ENCODE measurements around the gene HOXA7.

HOXA7 gene

DNA sequence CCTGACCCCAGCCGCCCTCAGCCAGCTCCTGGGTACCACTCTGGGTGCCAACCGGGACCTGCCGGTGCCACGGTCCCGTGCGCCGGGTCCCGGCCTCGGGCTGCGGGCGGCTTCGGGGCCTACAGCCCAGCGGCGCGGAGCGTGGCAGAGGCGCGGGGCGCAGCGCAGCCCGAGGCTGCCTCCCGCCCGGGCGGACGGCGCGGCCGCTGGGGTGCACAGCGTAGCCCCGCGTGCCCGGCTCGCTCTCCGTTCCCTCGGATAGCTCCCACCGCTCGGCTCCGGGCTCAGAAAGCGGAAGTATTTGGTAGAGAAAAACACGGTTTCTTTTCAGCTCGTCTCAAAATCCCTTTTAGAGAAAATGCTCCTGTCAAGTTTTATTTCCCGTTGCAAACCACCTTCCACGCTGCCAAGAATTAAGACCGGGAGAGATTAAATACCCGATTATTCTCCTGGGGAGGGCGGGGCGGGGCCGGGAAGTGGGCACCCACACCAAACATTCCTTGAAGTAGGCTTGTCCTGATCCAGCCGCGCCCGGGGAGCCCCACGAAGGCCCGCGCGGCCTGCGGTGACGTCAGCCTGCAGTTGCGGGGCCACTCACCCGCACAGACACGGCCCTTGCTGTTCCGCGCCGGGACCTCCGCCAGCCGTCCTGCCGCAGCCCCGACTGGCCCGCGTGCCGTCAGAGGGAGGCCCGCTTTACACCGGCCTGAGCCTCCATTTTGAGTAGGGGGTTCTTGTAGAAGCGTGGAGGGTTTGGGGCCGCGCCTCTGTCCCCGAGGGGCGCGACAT is 36.3 kb upstream of the HOXA7 start:
- Histone ChIP-seq H3K4me3 (ENCODE audit: insufficient read depth, low read depth, low read length, poor library complexity, severe bottlenecking) (peak overlapping the region; percentile 25), H3K36me3 (ENCODE audit: control insufficient read depth, insufficient read depth, low read length) (no peaks in the 10 kb centered on the region), H3K27me3 (replicated peaks; ENCODE audit: control insufficient read depth, insufficient read depth, low read length, poor library complexity, severe bottlenecking) (peaks cover 84% of the 10 kb centered on the region), H3K4me1 (ENCODE audit: control insufficient read depth, insufficient read depth, low read length, poor library complexity, severe bottlenecking) (peaks cover 35% of the 10 kb centered on the region), H3K9me3 (ENCODE audit: control insufficient read depth, low read length) (no peaks in the 10 kb centered on the region), H3K27ac (ENCODE audit: insufficient read depth, low read length, poor library complexity, severe bottlenecking) (no peak overlapping the region)
- DNase-seq, result no peak

DNA sequence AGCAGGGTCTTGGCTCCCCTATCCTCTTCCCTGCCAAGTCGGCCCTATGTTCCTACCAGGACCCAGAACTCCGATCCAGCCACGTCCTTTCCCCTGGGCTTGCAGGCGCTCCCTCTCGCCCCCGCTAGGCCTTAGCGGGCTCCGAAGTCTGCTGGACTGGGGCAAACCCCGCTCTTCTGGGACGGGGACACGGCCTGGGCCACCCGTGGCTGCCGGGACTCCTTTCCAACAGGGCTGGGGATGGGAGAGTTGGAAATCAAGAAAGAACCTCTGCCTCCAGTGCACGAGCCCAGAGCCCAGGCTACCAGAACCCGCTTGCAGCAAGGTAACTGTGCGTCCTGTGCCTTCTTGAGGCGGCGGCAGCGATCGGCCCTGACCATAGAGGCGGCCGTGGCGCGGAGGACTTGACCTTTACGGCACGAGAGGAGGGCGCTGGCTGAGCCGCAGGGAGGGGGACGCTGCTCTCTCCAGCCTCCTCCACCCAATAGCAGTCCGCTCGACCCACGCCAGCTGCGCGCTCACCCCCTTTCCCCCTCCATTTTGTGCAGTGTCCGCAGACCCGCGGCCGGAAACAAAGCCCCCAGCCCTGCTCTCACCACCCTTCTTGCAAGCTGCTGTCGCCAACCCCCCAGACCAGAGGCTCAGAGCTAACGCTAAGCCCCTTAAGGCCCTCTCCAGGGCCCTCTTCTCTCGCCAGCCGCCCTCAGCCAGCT is 35.5 kb upstream of the HOXA7 start:
- no peak for DNase-seq
- Histone ChIP-seq H3K4me3 (ENCODE audit: insufficient read depth, low read depth, low read length, poor library complexity, severe bottlenecking) (peak overlapping the region; percentile 25), H3K4me1 (ENCODE audit: control insufficient read depth, insufficient read depth, low read length, poor library complexity, severe bottlenecking) (peaks cover 41% of the 10 kb centered on the region), H3K9me3 (ENCODE audit: control insufficient read depth, low read length) (no peaks in the 10 kb centered on the region), H3K27ac (ENCODE audit: insufficient read depth, low read length, poor library complexity, severe bottlenecking) (no peak overlapping the region), H3K36me3 (ENCODE audit: control insufficient read depth, insufficient read depth, low read length) (no peaks in the 10 kb centered on the region), H3K27me3 (replicated peaks; ENCODE audit: control insufficient read depth, insufficient read depth, low read length, poor library complexity, severe bottlenecking) (peaks cover 84% of the 10 kb centered on the region)

GRCh38 chr7:27191161-27191731 is 34.8 kb upstream of the HOXA7 start:
- Histone ChIP-seq H3K4me3 (ENCODE audit: insufficient read depth, low read depth, low read length, poor library complexity, severe bottlenecking) (no peak overlapping the region), H3K27me3 (replicated peaks; ENCODE audit: control insufficient read depth, insufficient read depth, low read length, poor library complexity, severe bottlenecking) (peaks cover 84% of the 10 kb centered on the region), H3K27ac (ENCODE audit: insufficient read depth, low read length, poor library complexity, severe bottlenecking) (no peak overlapping the region), H3K36me3 (ENCODE audit: control insufficient read depth, insufficient read depth, low read length) (no peaks in the 10 kb centered on the region), H3K4me1 (ENCODE audit: control insufficient read depth, insufficient read depth, low read length, poor library complexity, severe bottlenecking) (peaks cover 42% of the 10 kb centered on the region), H3K9me3 (ENCODE audit: control insufficient read depth, low read length) (no peaks in the 10 kb centered on the region)
- no peak for DNase-seq

DNA sequence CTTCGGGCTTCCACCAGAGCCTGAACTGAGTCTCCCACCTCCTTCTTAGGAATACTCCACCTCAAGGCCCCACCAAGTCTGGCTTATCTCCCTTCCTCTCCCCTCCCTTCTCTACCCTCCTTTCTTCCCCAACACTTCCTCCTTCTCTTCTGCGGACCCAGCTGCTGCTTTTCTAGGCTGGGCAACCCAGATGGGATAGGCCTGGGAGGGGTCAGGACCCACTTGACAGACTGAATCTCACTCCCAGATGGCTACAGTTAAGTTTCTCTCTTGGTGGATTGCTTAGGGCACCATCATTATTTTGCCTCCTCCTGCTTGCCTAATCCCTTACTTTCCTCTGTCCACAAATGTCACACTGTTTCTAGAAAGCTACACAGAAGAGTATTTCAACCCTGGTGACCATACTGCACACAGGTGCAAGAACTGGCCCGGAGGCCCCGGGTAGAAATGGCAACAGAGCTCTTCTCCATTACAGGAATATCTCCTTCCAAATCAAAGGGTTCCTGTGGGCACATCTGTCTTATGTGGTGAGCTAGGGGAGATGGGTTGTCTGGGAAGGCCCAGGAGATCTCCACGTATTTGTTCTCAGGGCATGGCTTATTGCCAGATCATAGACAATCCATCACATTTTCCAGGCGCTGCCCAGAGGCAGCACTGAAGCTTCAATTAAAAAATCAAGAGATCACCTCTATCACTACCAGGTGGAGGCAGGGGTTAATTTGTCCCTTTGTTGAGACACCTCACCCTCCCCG is 33.7 kb upstream of the HOXA7 start:
- H3K4me1 ChIP-seq (ENCODE audit: control insufficient read depth, insufficient read depth, low read length, poor library complexity, severe bottlenecking), result peaks cover 52% of the 10 kb centered on the region
- H3K9me3 ChIP-seq (ENCODE audit: control insufficient read depth, low read length), result no peaks in the 10 kb centered on the region
- H3K27ac ChIP-seq (ENCODE audit: insufficient read depth, low read length, poor library complexity, severe bottlenecking), result no peak overlapping the region
- H3K36me3 ChIP-seq (ENCODE audit: control insufficient read depth, insufficient read depth, low read length), result no peaks in the 10 kb centered on the region
- DNase-seq, result no peak
- peaks cover 87% of the 10 kb centered on the region for H3K27me3 ChIP-seq (replicated peaks; ENCODE audit: control insufficient read depth, insufficient read depth, low read length, poor library complexity, severe bottlenecking)
- H3K4me3 ChIP-seq (ENCODE audit: insufficient read depth, low read depth, low read length, poor library complexity, severe bottlenecking), result no peak overlapping the region

DNA sequence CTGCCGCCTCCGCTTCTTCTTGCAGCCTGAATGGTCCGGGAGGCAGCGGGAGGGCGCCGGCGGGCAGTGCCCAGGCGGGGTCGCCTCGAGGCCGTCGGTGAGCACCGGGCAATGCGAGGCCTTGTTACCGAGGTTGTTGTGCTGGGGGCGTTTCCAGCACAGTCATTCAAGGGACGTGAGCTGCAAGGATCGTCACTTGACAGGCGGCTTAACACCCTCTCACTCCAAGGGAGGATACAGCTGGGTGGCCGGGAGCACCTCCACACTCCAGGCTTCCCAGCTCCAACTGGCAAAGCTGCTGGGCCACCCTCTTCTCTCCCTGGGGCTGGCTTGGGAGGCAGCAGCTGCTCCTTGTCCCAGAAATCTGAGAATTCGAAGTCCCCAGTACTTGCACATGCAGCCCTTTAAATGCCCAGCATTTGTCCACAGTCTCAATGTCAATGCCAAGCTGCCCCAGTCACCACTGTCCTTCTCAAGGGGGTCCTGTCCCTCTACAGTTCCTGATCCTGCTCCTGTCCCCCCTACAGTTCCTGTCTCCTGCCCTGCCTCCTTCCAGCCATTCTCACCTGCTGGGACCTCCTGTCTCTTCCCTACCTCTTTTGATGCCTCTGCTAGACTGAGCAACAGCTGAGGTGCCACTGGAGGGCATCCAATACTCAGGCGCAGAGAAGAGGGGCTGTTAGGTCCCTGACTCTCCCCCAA is 33.0 kb upstream of the HOXA7 start:
- H3K9me3 ChIP-seq (ENCODE audit: control insufficient read depth, low read length), result no peaks in the 10 kb centered on the region
- no peak overlapping the region for H3K4me3 ChIP-seq (ENCODE audit: insufficient read depth, low read depth, low read length, poor library complexity, severe bottlenecking)
- H3K4me1 ChIP-seq (ENCODE audit: control insufficient read depth, insufficient read depth, low read length, poor library complexity, severe bottlenecking), result peaks cover 60% of the 10 kb centered on the region
- no peaks in the 10 kb centered on the region for H3K36me3 ChIP-seq (ENCODE audit: control insufficient read depth, insufficient read depth, low read length)
- H3K27ac ChIP-seq (ENCODE audit: insufficient read depth, low read length, poor library complexity, severe bottlenecking), result no peak overlapping the region
- no peak for DNase-seq
- peaks cover 94% of the 10 kb centered on the region for H3K27me3 ChIP-seq (replicated peaks; ENCODE audit: control insufficient read depth, insufficient read depth, low read length, poor library complexity, severe bottlenecking)

- Histone ChIP-seq H3K27ac (ENCODE audit: insufficient read depth, low read length, poor library complexity, severe bottlenecking) (no peak overlapping the region), H3K4me3 (ENCODE audit: insufficient read depth, low read depth, low read length, poor library complexity, severe bottlenecking) (peak overlapping the region; percentile 40), H3K36me3 (ENCODE audit: control insufficient read depth, insufficient read depth, low read length) (no peaks in the 10 kb centered on the region), H3K4me1 (ENCODE audit: control insufficient read depth, insufficient read depth, low read length, poor library complexity, severe bottlenecking) (peaks cover 63% of the 10 kb centered on the region), H3K27me3 (replicated peaks; ENCODE audit: control insufficient read depth, insufficient read depth, low read length, poor library complexity, severe bottlenecking) (peaks cover 97% of the 10 kb centered on the region), H3K9me3 (ENCODE audit: control insufficient read depth, low read length) (no peaks in the 10 kb centered on the region)
- DNase-seq, result no peak
These were observed 32.2 kb upstream of the HOXA7 start for GRCh38 chr7:27188386-27189294.

DNA sequence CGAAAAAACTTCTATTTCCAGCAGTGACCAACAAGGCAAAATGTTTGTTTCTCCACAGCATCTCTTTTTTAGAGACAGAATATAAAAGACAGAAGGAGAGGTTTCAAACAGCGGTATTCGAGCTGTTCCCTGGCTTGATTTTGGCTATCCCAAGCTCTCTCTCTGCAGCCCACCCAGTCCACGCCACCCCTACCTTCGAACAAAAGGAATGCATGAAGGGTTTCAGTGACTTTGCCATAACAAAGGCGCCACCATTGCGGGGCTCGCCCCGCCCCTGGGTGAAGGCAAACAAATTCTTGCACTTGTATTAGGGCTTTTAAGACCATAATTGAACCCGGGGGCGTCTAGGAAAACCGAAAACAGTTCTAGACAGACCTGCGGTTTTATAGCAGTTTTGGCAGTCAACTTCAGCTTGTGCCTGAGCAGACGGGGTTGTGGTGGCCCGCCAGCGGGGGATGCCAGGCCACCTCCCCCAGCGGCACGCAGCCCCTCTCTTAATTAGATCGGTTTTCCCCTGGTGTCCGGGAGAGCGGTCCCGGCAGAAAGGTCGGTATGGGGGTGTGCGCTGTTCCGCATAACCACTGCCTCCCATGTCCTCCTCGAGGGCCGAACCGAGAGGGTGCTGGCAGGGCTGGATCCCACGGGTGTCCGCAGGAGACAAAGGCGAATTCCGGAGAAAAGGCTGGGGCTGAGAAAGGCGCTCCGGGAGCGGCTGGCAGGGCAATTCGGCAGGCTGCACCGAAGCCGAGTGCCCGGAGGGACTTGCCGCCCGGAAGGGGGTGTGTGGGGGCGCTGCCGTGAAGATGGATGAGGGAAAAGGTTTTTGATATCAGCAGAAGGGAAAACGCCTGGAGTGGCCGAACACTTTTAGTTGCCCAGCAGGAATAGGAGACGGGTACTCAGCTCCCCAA is 31.3 kb upstream of the HOXA7 start:
- peaks cover 97% of the 10 kb centered on the region for H3K27me3 ChIP-seq (replicated peaks; ENCODE audit: control insufficient read depth, insufficient read depth, low read length, poor library complexity, severe bottlenecking)
- no peaks in the 10 kb centered on the region for H3K9me3 ChIP-seq (ENCODE audit: control insufficient read depth, low read length)
- no peaks in the 10 kb centered on the region for H3K36me3 ChIP-seq (ENCODE audit: control insufficient read depth, insufficient read depth, low read length)
- peak overlapping the region; percentile 40 for H3K4me3 ChIP-seq (ENCODE audit: insufficient read depth, low read depth, low read length, poor library complexity, severe bottlenecking)
- no peak overlapping the region for H3K27ac ChIP-seq (ENCODE audit: insufficient read depth, low read length, poor library complexity, severe bottlenecking)
- DNase-seq, result no peak
- H3K4me1 ChIP-seq (ENCODE audit: control insufficient read depth, insufficient read depth, low read length, poor library complexity, severe bottlenecking), result peaks cover 59% of the 10 kb centered on the region

- H3K4me3 ChIP-seq (ENCODE audit: insufficient read depth, low read depth, low read length, poor library complexity, severe bottlenecking), result no peak overlapping the region
- no peaks in the 10 kb centered on the region for H3K36me3 ChIP-seq (ENCODE audit: control insufficient read depth, insufficient read depth, low read length)
- peaks cover 53% of the 10 kb centered on the region for H3K4me1 ChIP-seq (ENCODE audit: control insufficient read depth, insufficient read depth, low read length, poor library complexity, severe bottlenecking)
- no peaks in the 10 kb centered on the region for H3K9me3 ChIP-seq (ENCODE audit: control insufficient read depth, low read length)
- no peak overlapping the region for H3K27ac ChIP-seq (ENCODE audit: insufficient read depth, low read length, poor library complexity, severe bottlenecking)
- DNase-seq, result no peak
- peaks cover 94% of the 10 kb centered on the region for H3K27me3 ChIP-seq (replicated peaks; ENCODE audit: control insufficient read depth, insufficient read depth, low read length, poor library complexity, severe bottlenecking)
These were observed 30.4 kb upstream of the HOXA7 start for GRCh38 chr7:27186668-27187474.

All from effector memory CD4-positive, alpha-beta T cell (primary cell).